ENCODE data around the gene QDPR.

QDPR gene

GRCh38 chr4:17528551-17529165 is 16.8 kb upstream of the QDPR start:
- no peak for TF ChIP-seq CTCF (IDR thresholded peaks at IDR 0.05; ENCODE audit: low read depth, low read length)
- DNase-seq (ENCODE audit: extremely low read depth, low read depth), result no peak

- DNase-seq (ENCODE audit: extremely low read depth, low read depth), result no peak
- TF ChIP-seq CTCF (IDR thresholded peaks at IDR 0.05; ENCODE audit: low read depth, low read length), result no peak
Observed at GRCh38 chr4:17526695-17527477, 15.0 kb upstream of the QDPR start.

DNA sequence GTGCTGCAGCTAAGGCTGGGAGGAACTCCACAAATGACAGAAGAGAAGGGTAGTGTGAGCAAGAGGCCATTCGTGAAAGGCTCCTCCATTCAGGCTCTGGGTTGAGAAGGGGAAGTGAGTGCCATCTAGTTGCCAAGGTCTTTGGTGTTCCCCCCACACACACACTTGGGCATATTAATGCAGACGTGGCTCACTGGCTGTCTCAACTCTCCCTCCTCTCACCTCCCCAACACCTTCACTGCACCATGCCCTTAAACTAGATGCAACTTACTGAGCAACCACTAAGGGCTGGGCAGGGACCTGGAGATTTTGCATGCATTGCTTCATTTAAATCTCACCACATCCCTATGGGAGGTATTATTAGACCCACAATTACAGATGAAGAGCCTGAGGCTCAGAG is 11.8 kb upstream of the QDPR start:
- no peak for DNase-seq (ENCODE audit: extremely low read depth, low read depth)
- TF ChIP-seq CTCF (IDR thresholded peaks at IDR 0.05; ENCODE audit: low read depth, low read length), result no peak

GRCh38 chr4:17521595-17521994 is 9.7 kb upstream of the QDPR start:
- TF ChIP-seq CTCF (IDR thresholded peaks at IDR 0.05; ENCODE audit: low read depth, low read length), result no peak
- DNase-seq (ENCODE audit: extremely low read depth, low read depth), result no peak

GRCh38 chr4:17517664-17518063 is 5.8 kb upstream of the QDPR start:
- TF ChIP-seq CTCF (IDR thresholded peaks at IDR 0.05; ENCODE audit: low read depth, low read length), result no peak
- no peak for DNase-seq (ENCODE audit: extremely low read depth, low read depth)

- TF ChIP-seq CTCF (IDR thresholded peaks at IDR 0.05; ENCODE audit: low read depth, low read length), result no peak
- DNase-seq (ENCODE audit: extremely low read depth, low read depth), result no peak
Observed at GRCh38 chr4:17516980-17517379, 5.1 kb upstream of the QDPR start.

Data from AG09319 (cell line).